Middle frontal gyrus (tissue), 1 donor: Measurements from ENCODE around the gene USP32.
"Not testable (repeated sequence)": the region's sequence is repeated elsewhere in the genome, so short reads cannot be mapped to it uniquely, and the experiment has no call there.

Experiments used
- DNase-seq: peaks from one replicate; pipeline ENCODE4 v3.0.0-alpha.2; 2015; ENCODE audit warnings: low spot score; ENCODE audit errors: extremely low spot score

USP32 gene

DNA sequence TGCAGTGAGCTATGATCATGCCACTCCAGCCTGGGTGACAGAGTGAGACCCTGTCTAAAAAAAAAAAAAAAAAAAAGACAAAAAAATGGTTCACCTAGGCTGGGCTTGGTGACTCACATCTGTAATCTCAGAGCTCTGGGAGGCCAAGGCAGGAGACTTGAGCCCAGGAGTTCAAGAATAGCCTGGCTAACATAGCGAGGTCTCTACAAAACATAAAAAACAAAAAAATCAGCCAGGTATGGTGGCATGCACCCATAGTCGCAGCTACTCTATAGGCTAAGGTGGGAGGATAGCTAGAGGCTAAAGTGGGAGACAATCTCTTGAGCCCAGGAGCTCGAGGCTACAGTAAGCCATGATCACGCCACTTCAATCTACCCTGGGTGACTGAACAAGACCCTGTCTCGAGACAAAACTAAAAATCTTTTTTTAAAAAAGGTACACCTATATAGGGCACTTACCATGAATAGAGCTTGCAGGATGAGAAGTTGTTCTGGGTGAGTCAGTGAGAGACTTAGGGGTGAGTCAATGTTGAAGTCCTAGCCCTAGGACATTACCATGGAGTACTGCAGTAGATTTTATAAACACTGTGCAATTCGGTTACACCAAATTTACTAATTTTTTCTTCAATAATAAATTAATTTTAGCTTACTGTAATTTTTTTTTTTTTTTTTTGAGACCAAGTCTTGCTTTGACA, 19.0 kb downstream of the USP32 start:
- DNase-seq: no peak

DNA sequence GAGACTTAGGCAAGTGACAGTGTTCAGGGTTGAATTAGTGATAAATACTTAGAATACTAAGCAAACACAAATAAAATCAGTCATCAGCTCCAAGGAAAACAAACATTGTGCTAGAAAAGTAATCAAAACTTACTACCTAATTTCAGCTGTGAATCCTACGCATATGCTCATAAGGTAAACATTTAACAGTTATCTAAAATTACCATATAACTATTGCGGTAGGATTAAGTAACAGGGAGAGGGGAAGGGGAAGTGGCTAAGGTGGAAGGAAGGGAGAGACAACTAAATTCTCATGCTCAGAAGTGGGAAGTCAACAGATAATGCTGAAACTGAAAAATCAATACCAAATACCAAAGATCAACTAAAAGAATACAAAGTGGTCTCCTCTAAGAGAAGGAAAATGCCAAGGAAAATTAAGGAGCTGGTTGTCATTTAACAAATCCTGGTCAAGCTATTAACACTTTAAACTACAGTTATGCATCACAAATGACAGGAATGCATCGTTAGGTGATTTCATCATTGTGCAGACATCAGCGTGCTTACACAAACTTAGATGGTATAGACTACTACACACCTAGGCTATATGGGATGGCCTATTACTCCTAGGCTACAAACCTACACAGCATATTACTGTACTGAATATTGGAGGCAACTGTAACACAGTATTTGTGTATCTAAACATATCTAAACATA, 20.0 kb downstream of the USP32 start:
- DNase-seq: no peak

DNA sequence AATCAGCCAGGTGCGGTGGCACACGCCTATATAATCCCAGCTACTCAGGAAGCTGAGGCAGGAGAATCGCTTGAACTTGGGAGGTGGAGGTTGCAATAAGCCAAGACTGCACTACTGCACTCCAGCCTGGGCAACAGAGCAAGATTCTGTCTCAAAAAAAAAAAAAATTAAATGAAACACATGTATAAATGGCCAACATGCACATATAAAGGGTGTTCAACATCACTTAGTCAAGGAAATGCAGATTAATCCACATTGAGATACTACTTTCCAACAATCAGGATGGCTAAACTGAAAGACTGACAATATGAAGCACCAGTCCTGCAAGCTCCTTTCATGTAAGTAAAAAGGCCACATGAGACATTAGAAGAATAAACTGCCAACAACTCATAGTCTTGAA, 20.5 kb downstream of the USP32 start:
- no peak for DNase-seq

DNA sequence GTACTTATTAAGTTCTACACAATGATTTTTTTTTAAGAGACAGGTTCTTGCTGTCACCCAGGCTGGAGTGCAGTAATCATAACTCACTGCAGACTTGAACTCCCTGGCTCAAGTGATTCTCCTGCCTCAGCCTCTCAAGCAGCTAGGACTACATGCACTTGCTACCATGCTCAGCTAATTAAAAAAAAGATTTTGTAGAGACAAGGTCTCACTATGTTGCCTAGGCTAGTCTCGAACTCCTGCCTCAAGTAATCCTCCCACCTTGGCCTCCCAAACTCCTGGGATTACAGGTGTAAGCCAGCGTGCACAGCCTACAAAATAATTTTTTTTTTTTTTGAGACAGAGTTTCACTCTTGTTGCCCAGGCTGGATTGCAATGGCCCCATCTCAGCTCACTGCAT, 22.2 kb downstream of the USP32 start:
- DNase-seq: no peak

DNA sequence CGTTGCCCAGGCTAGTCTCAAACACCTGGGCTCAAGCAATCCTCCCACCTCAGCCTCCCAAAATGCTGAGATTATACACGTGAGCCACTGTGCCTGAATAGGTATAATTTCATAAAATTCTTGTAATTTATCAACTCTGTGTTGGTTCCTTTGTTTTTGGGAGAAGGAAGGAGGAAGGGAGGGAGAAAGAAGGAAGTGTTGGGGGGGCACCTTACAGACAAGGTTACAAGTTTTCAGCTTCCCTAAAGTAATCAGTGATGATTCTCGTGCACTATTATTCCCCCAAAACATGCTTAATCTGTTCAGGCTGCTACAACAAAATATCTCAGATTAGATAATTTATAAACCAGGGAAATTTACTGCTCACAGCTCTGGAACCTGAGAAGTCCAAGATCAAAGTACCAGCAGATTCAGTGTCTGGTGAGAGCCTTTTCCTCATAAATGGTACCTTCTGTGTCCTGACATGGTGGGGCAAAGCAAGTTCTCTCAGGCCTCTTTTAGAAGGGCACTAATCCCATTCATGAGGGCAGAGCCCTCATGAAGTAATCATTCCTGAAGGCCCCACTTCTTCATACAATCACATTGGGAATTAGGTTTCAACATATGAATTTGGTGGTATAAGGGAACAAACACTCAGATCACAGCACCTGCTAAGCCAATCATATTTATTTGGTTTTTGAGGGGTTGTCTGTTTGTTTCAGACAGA, 28.1 kb downstream of the USP32 start:
- DNase-seq: no peak

DNA sequence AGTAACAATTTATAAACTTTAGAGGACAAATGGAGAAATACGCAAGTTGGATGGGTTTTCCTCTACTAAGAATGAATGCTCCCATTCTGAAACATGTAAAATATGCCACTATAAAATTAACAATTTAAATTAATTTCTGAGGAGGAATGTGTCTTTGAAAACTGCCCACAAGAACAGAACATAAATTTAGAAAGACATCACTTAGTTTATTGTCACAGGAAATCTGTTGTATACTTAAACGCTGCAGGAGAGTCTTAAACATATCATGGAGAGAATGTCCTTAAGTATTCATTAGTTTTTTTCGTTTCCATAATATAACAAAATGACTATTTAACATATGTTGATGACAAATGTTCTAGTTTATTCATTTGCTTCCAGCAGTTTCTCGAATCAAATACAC, 29.6 kb downstream of the USP32 start:
- no peak for DNase-seq

DNA sequence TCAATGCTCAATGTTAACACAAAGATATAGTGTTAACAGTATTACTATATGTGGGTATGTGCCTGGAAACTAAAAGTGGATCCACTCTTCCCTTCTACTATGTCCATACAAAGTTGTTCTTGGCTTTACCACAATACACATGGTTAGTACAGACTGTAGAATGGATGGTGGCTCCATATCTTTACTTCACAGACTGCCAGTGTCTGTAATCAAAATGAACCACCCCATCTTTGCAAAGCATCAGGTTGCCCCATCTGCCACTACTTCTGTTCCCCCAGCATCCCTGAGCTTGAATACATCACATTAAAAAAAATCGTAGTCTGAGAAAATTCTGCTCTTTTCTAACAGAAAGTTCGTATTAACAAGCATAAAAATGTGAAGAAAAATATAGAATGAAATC, 30.0 kb downstream of the USP32 start:
- no peak for DNase-seq

DNA sequence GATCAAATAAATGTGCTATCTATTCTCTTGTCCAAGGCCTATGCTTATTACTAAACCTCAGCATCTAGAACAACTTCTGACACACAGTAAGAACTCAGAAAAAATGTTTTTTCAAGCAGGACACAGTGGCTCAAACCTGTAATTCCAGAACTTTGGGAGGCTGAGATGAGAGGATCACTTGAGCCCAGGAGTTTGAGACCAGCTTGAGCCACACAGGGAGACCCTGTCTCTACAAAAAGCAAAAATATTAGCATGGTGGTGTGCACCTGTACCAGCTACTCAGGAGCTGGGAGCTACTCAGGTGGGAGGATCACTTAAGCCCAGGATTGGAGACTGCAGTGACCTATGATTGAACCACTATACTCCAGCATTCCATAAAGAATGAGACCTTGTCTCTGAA, 32.5 kb downstream of the USP32 start:
- no peak for DNase-seq

DNA sequence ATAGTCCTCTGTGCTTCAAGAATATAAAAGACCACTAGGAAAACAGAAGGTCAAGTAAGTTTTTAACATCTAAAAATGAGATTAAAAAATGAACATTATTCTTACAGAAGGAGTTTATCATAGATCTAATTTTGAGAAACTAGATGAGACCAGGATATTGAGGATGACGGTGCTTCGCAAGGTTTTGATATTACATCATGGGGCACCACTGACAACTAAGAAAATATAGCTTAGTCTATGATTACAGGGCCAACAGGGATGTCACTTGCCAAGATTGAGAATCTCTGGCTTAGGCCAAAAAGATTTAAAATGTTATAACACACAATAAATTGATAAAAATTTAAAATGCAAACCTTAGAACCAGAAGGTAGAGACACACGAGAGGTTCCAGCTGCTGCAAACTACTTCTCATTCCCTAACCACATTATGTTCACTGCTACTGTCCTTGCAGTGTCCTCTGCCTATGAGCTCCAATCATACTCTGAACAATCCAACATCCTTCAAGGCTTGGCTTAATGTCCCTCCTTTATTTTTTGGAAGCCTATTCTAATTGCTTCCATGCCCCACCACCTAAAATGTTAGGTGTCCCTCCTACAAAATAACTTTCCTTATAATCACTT, 33.2 kb downstream of the USP32 start:
- no peak for DNase-seq

DNA sequence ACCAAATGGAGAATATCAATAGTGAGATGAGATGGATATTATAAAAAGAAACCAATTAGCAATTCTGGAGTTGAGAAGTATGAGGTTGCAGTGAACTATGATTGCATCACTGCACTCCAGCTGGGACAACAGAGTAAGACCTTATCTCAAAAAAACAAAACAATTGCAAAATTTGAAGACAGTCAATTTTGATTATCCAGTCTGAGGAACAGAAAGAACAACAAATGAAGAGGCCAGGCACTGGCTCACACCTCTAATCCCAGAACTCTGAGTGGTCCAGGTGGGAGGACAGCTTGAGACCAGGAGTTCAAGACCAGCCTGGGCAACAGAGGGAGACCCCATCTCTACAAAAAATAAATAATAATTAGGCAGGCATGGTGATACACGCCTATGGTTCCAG, 35.0 kb downstream of the USP32 start:
- DNase-seq: no peak

DNA sequence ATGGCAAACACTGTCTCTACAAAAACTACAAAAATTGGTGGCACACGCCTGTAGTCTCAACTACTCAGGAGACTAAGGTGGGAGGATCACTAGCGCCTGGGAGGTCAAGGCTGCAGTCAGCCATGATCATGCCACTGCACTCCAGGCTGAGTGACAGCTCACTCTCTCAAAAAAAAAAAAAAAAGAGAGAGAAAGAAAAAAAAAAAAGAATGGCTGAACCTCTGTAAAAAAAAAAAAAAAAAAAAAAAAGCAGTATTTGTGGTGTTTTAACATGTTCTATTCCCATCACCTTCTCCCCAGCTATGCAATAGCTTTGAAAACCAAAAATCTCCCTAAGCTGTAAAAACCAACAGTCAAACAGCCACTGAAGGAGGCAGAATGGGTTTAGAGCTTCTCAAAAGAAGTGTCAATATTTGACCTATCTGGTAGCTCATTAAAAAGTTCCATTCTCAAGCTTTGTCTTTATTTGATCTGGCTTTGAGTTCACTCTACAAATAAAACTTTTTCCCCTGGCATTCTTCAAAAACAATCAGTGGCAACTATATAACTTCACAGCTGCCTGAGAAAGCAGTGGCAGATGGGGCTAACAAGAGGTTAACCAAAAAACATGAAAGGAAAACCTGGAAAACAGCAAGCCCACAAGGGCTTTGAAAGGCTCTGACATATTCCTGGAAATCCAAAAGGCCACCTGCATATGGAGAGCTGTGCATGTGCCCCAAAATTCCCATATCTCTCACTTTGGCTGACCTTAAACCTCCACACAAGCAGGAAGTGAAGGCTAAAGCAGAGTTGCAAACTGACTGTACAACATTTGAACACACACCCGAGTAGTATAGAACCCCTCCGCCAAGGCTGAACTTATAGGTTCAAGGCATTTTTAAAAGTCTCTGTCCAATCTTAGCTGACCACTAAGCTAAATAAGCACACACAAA, 36.0 kb downstream of the USP32 start:
- DNase-seq: no peak

DNA sequence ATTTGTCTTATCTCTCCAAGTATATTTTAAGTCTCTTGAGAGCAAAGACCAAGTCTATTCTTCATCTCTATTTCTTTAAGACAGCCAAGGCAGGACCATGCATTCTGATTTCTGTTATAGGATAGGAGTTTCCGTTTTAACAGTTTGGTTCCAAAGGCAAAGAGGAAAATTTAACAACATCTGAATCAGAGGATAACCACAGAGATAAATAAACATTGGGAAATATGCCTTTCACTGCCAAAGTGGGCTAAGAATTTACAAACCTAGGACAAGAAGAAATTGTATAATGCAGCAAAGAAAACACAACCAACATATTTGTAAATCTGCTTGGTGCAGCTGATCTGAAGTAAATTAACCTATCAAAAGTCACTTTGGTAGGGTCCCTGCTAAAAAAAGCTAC, 37.7 kb downstream of the USP32 start:
- no peak for DNase-seq

DNA sequence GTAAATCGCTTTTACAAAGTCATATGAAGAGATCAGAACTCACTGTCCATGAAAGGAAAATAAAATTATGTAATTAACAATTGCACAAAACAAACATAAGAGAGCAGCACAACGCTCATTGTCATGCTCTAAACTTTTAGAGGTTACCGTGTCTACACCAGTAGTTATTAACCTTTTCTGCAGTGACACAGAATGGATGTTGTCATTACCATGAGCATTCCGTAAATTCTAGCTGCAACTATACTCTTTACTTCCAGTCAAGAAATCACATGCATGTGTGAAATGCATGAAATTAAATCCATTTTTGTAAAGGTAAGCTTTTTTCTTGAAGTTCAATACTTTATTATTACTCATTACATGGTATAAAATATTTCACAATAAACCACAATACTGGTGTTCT, 38.2 kb downstream of the USP32 start:
- DNase-seq: no peak

DNA sequence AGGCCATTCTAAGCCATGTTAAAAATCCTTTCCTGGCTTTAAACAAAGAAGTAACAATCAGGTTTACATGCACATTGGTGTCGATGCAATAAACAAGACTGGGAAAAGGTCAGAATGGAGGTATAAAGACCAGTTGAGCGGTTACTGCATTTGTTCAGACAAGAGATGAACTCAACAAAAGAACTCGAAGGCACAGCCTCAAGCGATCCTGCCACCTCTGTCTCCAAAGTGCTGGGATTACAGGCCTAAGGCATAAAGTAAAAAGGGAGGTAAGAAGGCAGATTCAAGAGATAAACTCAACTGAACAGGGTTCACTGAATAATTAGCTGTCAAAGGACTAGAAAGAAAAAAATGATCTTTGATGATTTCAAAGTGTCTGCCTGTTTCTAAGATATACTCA, 39.4 kb downstream of the USP32 start:
- DNase-seq: no peak

DNA sequence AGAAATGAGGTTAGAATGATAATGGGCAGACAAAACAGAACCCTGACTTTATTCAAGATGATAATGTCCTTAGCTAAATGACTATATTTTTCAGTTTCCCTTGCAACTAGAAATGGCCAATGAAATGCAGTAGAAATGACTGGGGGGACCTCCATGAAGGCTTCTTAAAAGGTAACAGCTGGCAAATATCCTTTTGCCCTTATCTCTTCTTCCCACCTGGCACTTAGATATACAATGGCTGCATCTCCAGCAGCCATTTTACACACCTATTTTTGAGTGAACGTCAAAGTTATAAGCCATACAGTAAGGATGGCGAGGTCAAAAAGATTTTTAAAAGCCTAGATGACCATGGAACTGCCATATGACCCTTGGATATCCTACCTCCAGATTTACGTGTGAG, 39.9 kb downstream of the USP32 start:
- no peak for DNase-seq

DNA sequence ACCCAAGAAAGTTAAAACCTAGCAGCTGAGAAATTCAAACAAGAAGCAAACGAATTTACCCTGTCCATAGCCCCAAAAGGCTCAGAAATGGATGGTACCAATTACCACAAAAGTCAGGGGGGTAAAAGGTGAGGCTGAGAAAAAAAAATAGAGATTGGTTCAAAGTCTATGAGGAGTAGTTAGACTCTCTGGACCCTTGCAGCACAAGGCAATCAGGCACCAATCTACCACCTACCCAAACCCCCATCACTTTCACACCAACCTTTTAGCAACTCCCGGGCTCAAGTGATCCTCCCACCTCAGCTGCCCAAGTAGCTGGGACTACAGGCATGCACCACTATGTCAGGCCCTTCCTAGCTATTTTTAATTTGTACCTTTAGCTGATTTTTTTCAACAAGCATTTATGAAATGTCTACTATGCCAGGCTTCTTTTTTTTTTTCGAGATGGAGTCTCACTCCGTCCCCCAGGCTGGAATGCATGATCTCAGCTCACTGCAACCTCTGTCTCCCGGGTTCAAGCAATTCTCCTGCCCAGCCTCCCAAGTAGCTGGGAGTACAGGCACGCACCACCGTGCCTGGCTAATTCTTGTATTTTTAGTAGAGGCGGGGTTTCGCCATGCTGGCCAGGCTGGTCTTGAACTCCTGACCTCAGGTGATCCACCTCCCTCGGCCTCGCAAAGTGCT, 40.8 kb downstream of the USP32 start:
- no peak for DNase-seq

DNA sequence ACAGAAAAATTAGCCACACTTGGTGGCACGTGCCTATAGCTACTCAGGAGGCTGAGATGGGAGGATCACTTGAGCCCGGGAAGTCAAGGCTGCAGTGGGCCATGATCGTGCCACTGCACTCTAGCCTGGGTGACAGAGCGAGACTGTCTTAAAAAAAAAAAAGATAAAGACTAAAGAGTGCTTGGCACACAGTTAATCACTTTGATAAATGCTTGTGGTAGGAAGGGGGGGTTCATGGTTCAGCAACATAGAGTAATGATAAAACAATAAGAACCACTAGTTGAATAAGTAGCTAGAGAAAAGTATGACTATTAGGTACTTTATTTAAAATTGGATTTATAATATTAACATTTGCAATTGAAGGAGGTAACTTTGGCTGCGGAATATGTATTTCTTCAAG, 43.3 kb downstream of the USP32 start:
- no peak for DNase-seq

DNA sequence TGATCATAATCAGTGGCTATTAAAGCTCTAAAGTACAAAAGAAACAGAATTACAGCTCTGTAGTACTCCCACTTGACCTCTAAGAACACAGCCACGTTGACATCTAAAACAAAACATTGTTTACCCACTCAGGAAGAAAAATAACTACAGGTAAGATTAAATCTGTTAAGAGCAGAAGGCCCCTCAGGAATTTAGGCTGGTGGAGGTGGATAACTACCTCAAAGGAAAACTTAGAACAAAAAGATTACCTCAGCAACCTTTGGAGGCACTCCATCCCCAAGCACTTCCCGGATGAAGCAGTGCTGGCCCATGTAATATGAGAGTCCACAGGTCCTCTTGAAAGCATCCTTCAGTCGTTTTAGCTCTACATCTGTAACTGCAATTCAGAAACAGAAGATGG, 46.7 kb downstream of the USP32 start:
- no peak for DNase-seq

DNA sequence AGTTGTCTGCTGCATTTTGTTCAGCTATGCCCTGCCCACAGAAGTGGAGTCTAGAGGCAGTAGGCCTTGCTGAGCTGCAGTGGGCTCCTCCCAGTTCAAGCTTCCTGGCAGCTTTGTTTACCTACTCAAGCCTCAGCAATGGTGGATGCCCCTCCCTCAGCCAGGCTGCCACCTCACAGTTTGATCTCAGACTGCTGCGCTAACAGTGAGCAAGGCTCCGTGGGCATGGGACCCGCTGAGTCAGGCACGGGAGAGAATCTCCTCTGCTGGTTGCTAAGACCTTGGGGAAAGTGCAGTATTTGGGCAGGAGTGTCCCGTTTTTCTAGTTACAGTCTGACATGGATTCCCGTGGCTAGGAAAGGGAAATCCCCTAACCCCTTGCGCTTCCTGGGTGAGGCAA, 49.4 kb downstream of the USP32 start:
- DNase-seq: not testable (repeated sequence)

DNA sequence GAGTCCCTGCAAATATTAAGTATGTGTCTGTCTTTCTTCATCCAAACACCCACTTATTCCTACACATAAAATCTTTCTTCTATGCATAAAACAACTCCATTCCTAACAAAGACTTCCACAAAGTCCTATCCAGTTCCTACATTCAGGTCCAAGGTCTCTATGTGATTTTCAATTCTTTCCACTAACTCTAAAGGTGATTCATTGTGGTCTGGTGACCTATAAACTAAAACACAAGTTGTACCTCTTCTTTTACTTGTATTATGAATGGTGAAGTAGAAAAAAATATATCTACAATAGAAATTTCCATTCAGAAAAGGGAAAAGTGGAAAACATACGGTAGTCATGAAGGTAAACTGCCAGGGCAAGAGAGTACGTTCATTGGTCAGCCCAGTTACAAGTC, 56.6 kb downstream of the USP32 start:
- DNase-seq: no peak

DNA sequence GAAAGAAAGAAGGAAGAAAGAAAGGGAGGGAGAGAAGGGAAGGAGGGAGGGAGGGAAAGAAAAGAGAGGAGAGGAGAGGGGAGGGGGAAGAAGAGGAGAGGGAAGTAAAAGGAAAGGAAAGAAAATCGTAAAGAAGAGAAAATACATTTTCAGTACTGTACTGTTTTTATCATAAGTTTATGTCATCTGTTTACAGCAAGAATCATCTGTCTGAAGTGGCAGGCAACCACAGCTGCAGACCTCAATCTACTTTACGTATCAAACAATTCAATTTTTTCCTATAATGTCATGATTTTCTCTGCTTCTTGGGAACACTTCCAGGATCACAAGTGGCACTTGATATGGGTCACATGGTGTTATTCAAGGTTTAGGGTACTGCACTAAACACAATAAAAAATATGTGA, 58.3 kb downstream of the USP32 start:
- no peak for DNase-seq
